Activated T-helper 2 cell treated with anti-CD3 and anti-CD28 coated beads, Interferon-gamma antibody, Interleukin-2, Interleukin-4, amounts not matched to agents 10 μg/mL and 5 μg/mL and 100 μg/mL, durations not matched to agents 14 hours and 24 hours and 36 hours (primary cell): Measurements from ENCODE around the gene DLGAP1. TPM values are rescaled to one million over a fixed set of nuclear protein-coding genes. Genes with fewer than 3 reads are reported as not detected.

Source experiments
- DNase-seq: peaks from one replicate; pipeline ENCODE4 v3.0.0; 2021; ENCODE audit warnings: low spot score
- H3K27ac Mint-ChIP-seq: one replicate; pipeline ENCODE4 v1.8.0; 2021; ENCODE audit warnings: mixed read lengths
- H3K27me3 Mint-ChIP-seq: one replicate; pipeline ENCODE4 v1.8.0; 2021; ENCODE audit warnings: low read depth, mixed read lengths
- H3K36me3 Mint-ChIP-seq: one replicate; pipeline ENCODE4 v1.8.0; 2021; ENCODE audit warnings: low read depth, mixed read lengths
- H3K4me1 Mint-ChIP-seq: one replicate; pipeline ENCODE4 v1.8.0; 2021; ENCODE audit warnings: low read depth, mixed read lengths
- H3K4me3 Mint-ChIP-seq: one replicate; pipeline ENCODE4 v1.8.0; 2021; ENCODE audit warnings: low read depth, mild to moderate bottlenecking, moderate library complexity, mixed read lengths
- H3K9me3 Mint-ChIP-seq: one replicate; pipeline ENCODE4 v1.8.0; 2021; ENCODE audit warnings: mixed read lengths
- intact Hi-C: fragments of 100-400 bp; cut with micrococcal nuclease; formaldehyde crosslinking; loops from one replicate; pipeline ENCODE4 v1.15.1; 2023
- total RNA-seq: library from RNA; stranded (reverse); gene quantifications from 2 replicates; pipeline ENCODE4 v1.2.3, GENCODE V29; 2022

Gene DLGAP1
- total RNA-seq, 1 donor from 2014 or later: not detected

DNA sequence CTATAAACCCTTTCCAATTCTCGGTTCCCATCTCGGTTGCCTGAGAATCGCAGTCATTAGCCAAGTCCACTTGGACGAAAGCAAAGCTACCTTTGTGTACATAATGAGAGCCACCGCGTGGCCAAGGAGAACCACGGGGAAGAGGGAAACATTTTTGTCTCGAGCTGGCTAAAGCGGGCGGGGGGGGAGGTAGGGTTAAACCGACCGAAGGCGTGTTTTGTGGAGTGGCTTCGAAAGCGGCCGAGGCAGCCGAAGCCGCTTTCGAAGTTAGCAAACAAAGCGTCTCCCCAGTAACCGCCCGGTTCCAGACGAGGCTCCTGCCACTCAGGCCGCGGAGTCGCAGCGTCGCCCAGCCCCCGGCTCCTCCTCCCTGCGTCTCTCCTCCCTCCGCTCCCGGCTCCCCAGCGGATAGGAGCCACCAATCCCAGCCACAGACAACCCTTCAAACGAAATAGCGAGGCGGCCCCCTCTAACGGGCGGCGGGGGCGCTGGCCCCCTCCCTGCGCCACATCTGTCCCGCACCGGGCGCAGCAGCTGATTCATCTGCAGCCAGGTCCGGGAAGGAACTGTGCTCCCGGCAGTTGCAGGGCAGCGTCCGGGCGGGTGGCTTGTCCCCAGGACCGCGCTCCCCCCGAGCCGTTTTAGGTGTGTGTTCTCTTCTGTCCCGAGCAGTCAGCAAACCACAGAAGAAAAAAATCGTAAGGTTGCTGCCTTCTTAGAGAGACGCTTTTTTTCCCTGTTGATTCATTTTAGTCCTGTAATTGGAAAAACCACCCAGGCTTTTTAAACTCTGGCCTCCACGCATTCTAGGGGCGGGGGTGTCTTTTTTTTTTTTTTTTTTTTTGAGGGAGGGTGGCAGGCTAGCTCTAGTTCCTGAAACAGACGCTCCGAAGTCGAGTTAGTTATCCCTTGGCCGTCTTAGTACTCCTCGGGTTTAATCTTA lies 1006.9 kb downstream of the DLGAP1 start:
- Mint-ChIP-seq H3K27me3 (no peaks in the 10 kb centered on the region), H3K9me3 (no peaks in the 10 kb centered on the region), H3K4me3 (peak overlapping the region; percentile 89), H3K36me3 (peaks cover 22% of the 10 kb centered on the region), H3K27ac (peak overlapping the region; percentile 97), H3K4me1 (peaks cover 22% of the 10 kb centered on the region)
- intact Hi-C loops: loop anchor here (1.0 to 5.0 kb wide), 10 partner anchors 67 to 486 kb away; partner anchors contain the start of gene MYL12B
- DNase-seq: peak; percentile 84

DNA sequence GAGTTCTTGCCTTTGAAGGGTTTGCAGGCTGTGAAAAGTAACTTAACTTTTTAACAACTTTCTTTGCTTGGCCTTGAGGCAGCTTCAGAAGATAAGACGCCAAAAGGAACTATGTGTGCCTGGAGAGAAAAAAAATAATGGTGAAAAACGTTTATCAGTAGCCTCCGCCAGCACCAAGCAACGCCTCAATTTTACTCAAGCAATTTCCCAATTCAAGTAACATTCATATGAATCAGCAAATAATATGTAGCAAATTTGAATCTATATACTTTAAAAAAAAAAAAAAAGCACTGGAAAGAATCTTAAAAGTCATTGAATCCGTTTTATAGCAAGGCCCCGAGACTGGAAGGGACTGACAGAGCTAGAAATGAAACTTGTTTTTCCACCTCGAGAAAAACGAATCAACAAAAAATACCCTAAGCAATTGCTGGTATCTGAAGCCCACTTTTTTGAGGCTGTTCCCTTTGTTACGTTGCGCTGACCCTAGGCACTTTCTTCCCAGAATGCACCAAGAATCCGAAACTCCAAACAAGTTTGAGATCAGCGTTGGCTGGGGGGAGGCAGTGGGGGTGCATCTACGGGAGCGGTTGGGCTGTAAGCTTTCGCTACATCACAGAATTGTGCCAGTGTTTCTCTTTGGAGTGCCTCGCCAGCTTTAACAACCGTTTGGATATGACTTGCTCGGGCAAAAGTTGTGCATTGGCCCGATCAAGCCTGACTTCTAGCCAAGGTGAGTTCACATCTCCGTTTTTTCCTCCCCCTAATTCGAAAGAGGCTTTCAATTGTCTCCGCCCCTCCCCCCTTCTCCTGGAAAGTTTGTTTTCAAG lies 1007.8 kb downstream of the DLGAP1 start:
- Mint-ChIP-seq H3K9me3 (no peaks in the 10 kb centered on the region), H3K4me3 (peak overlapping the region; percentile 89), H3K27ac (peak overlapping the region; percentile 97), H3K27me3 (peaks cover 5% of the 10 kb centered on the region), H3K36me3 (peaks cover 14% of the 10 kb centered on the region), H3K4me1 (peaks cover 16% of the 10 kb centered on the region)
- intact Hi-C loops: loop anchor here (5.0 kb wide), 2 partner anchors 470 to 485 kb away; no protein-coding TSS in a partner anchor
- DNase-seq: peak; percentile 32
